SK-N-SH (cell line): ENCODE measurements around the gene PEF1. TPM values are rescaled to one million over a fixed set of nuclear protein-coding genes. Genes with fewer than 3 reads are reported as not detected.
A peak's percentile ranks its signal among the peaks of the same experiment; 100 is the strongest.

Source experiments
- CTCF ChIA-PET: fragments of 300-600, 350-600 bp; formaldehyde crosslinking; extraction: SDS; loops from one replicate; lab custom pipeline; 2021; lab: Yijun Ruan, JAX
- POLR2A ChIA-PET: fragments of 350-600 bp; sonication (Branson Sonifier 250); formaldehyde crosslinking; extraction: SDS; loops from one replicate; lab custom pipeline; 2020; ENCODE audit warnings: antibody characterized with exemption, inconsistent platforms; lab: Yijun Ruan, JAX
- DNase-seq: peaks from one replicate; pipeline ENCODE4 v3.0.0; 2012
- H2AFZ ChIP-seq: fragments of 200-600 bp; sonication (generic); 2 replicates; pipeline ENCODE4 v1.8.1; 2016; ENCODE audit warnings: antibody characterized with exemption, mild to moderate bottlenecking, low read depth
- H3F3A ChIP-seq: fragments of 200-600 bp; sonication (generic); replicated peaks from 2 replicates; pipeline ENCODE3; 2016; ENCODE audit warnings: antibody characterized with exemption, mild to moderate bottlenecking; ENCODE audit not compliant: insufficient read depth
- H3K27ac ChIP-seq, 2 experiments: fragments of 200-500 bp in 1 of 2; fragments of 200-600 bp in 1 of 2; sonication (Bioruptor generic) in 1 of 2; sonication (generic), shearing (Covaris generic) in 1 of 2; 2 replicates each; pipeline versions ENCODE4 v1.5.1 to v1.6.1; 2014 to 2016; ENCODE audit warnings: low read depth in 2 of 2, inconsistent platforms in 1 of 2, low read length in 1 of 2, mild to moderate bottlenecking in 1 of 2, mixed read lengths in 1 of 2
- H3K27me3 ChIP-seq: fragments of 200-600 bp; sonication (generic), shearing (Covaris generic); 2 replicates; pipeline ENCODE4 v1.6.1; 2016; ENCODE audit warnings: mixed run types; ENCODE audit not compliant: insufficient read depth
- H3K36me3 ChIP-seq, 2 experiments: fragments of 200-500 bp in 1 of 2; fragments of 200-600 bp in 1 of 2; sonication (Bioruptor generic) in 1 of 2; sonication (generic) in 1 of 2; replicated peaks in 1 of 2; 2 replicates each; pipeline versions ENCODE3 to v1.5.1; 2014 to 2016; ENCODE audit warnings: low read length in 1 of 2, mild to moderate bottlenecking in 1 of 2; ENCODE audit not compliant: insufficient read depth in 2 of 2, control insufficient read depth in 1 of 2
- H3K4me1 ChIP-seq, 2 experiments: fragments of 200-500 bp in 1 of 2; fragments of 200-600 bp in 1 of 2; sonication (Bioruptor generic) in 1 of 2; sonication (generic), shearing (Covaris generic) in 1 of 2; 2 replicates each; pipeline versions ENCODE4 v1.5.1 to v1.6.1; 2014 to 2016; ENCODE audit warnings: low read depth in 1 of 2, low read length in 1 of 2, mixed run types in 1 of 2; ENCODE audit not compliant: insufficient read depth in 2 of 2, control insufficient read depth in 1 of 2
- H3K4me2 ChIP-seq: fragments of 200-600 bp; sonication (generic), shearing (Covaris generic); 2 replicates; pipeline ENCODE4 v1.6.1; 2017; ENCODE audit warnings: mixed run types
- H3K4me3 ChIP-seq, 2 experiments: fragments of 200-500 bp in 1 of 2; fragments of 200-600 bp in 1 of 2; sonication (Bioruptor generic) in 1 of 2; sonication (generic), shearing (Covaris generic) in 1 of 2; 2 replicates each; pipeline versions ENCODE4 v1.5.1 to v1.8.1; 2014 to 2016; ENCODE audit warnings: low read depth in 2 of 2, inconsistent platforms in 1 of 2, low read length in 1 of 2, mild to moderate bottlenecking in 1 of 2, mixed read lengths in 1 of 2, moderate library complexity in 1 of 2
- H3K79me2 ChIP-seq: fragments of 200-600 bp; sonication (generic); 2 replicates; pipeline ENCODE4 v1.8.1; 2017; ENCODE audit warnings: mild to moderate bottlenecking; ENCODE audit not compliant: insufficient read depth
- H3K9ac ChIP-seq: fragments of 200-600 bp; sonication (generic); 2 replicates; pipeline ENCODE4 v1.6.1; 2017; ENCODE audit warnings: mixed run types
- H3K9me2 ChIP-seq: fragments of 200-600 bp; sonication (generic); 2 replicates; pipeline ENCODE4 v1.6.1; 2017; ENCODE audit warnings: mixed run types
- H3K9me3 ChIP-seq: fragments of 200-600 bp; sonication (generic); 2 replicates; pipeline ENCODE4 v1.6.1; 2017; ENCODE audit warnings: mixed run types, mild to moderate bottlenecking, moderate library complexity
- H4K20me1 ChIP-seq: fragments of 200-600 bp; sonication (generic); 2 replicates; pipeline ENCODE4 v1.6.1; 2017; ENCODE audit warnings: mild to moderate bottlenecking, mixed run types; ENCODE audit not compliant: insufficient read depth
- EP300 ChIP-seq, 2 experiments: IDR thresholded peaks; 2 replicates each; pipeline versions ENCODE4 v1.4.0 to v1.6.1; 2012; ENCODE audit warnings: borderline replicate concordance in 1 of 2, low read depth in 1 of 2, low read length in 1 of 2
- FOXJ3 ChIP-seq: sonication (generic); formaldehyde crosslinking; IDR thresholded peaks from 2 replicates; pipeline ENCODE4 v1.5.1; 2020; ENCODE audit warnings: mild to moderate bottlenecking, missing genetic modification reagents
- FOXM1 ChIP-seq: IDR thresholded peaks from 2 replicates; pipeline ENCODE4 v1.4.0; 2012; ENCODE audit warnings: low read depth, mild to moderate bottlenecking
- GABPA ChIP-seq: IDR thresholded peaks from 2 replicates; pipeline ENCODE4 v1.4.0; 2012; ENCODE audit warnings: low read depth, mild to moderate bottlenecking
- IRF3 ChIP-seq: fragments of 150-350 bp; IDR thresholded peaks from 2 replicates; pipeline ENCODE4 v1.6.1; 2016; ENCODE audit warnings: mild to moderate bottlenecking, low read depth, low read length
- MEF2A ChIP-seq: IDR thresholded peaks from 2 replicates; pipeline ENCODE4 v1.4.0; 2012; ENCODE audit warnings: low read depth, borderline replicate concordance
- MXI1 ChIP-seq: IDR thresholded peaks from 2 replicates; pipeline ENCODE4 v1.6.1; 2012; ENCODE audit warnings: mild to moderate bottlenecking, low read depth, low read length, improper control_type of control experiment
- NFIC ChIP-seq: IDR thresholded peaks from 2 replicates; pipeline ENCODE4 v1.4.0; 2012; ENCODE audit warnings: borderline replicate concordance
- POLR2AphosphoS5 ChIP-seq: IDR thresholded peaks from 2 replicates; pipeline ENCODE4 v1.6.1; 2012; ENCODE audit warnings: low read depth, low read length
- RAD21 ChIP-seq: IDR thresholded peaks from 2 replicates; pipeline ENCODE4 v1.6.1; 2012; ENCODE audit warnings: mild to moderate bottlenecking, low read length
- RCOR1 ChIP-seq: fragments of 150-350 bp; IDR thresholded peaks from 2 replicates; pipeline ENCODE4 v1.6.1; 2017; ENCODE audit warnings: antibody characterized with exemption, low read length
- RXRA ChIP-seq: IDR thresholded peaks from 2 replicates; pipeline ENCODE4 v1.4.0; 2012; ENCODE audit warnings: low read depth, mild to moderate bottlenecking, borderline replicate concordance
- TAF1 ChIP-seq: IDR thresholded peaks from 2 replicates; pipeline ENCODE4 v1.6.1; 2012; ENCODE audit warnings: low read depth, mild to moderate bottlenecking, low read length, moderate library complexity, borderline replicate concordance
- TCF12 ChIP-seq: IDR thresholded peaks from 2 replicates; pipeline ENCODE4 v1.4.0; 2012
- TEAD4 ChIP-seq: IDR thresholded peaks from 2 replicates; pipeline ENCODE4 v1.4.0; 2012; ENCODE audit warnings: mild to moderate bottlenecking, borderline replicate concordance; ENCODE audit not compliant: insufficient read depth
- YY1 ChIP-seq: IDR thresholded peaks from 2 replicates; pipeline ENCODE4 v1.4.0; 2012; ENCODE audit warnings: low read depth, mild to moderate bottlenecking
- WGBS: methylation state at CpG from one replicate; pipeline ENCODE4 v1.1.6; 2017; ENCODE audit warnings: low lambda C conversion rate; 5-methylcytosine and 5-hydroxymethylcytosine counted together
- polyA plus RNA-seq, 3 experiments: library from polyadenylated mRNA; depleted of rRNA; stranded (reverse); fragments of >200 nt; gene quantifications; 2 replicates each; pipeline ENCODE4 v1.2.3, GENCODE V29; 2012
- TF ChIP-seq, protein P1 (sequence below): fragments of 150-350 bp; IDR thresholded peaks from 2 replicates; pipeline ENCODE4 v1.6.1; 2017; ENCODE audit warnings: antibody characterized with exemption, low read length, low read depth, borderline replicate concordance
- TF ChIP-seq, protein P2 (sequence below): IDR thresholded peaks from 2 replicates; pipeline ENCODE4 v1.4.0; 2012; ENCODE audit warnings: low read depth, borderline replicate concordance
- TF ChIP-seq, protein P3 (sequence below): fragments of 200-600 bp; sonication (generic); IDR thresholded peaks from 2 replicates; pipeline ENCODE4 v1.6.1; 2017; ENCODE audit warnings: antibody characterized with exemption, mild to moderate bottlenecking, moderate library complexity

Gene PEF1
- polyA plus RNA-seq, 1 of the 3 experiments (the other 2 are of a cell fraction): 51.9 TPM

DNA sequence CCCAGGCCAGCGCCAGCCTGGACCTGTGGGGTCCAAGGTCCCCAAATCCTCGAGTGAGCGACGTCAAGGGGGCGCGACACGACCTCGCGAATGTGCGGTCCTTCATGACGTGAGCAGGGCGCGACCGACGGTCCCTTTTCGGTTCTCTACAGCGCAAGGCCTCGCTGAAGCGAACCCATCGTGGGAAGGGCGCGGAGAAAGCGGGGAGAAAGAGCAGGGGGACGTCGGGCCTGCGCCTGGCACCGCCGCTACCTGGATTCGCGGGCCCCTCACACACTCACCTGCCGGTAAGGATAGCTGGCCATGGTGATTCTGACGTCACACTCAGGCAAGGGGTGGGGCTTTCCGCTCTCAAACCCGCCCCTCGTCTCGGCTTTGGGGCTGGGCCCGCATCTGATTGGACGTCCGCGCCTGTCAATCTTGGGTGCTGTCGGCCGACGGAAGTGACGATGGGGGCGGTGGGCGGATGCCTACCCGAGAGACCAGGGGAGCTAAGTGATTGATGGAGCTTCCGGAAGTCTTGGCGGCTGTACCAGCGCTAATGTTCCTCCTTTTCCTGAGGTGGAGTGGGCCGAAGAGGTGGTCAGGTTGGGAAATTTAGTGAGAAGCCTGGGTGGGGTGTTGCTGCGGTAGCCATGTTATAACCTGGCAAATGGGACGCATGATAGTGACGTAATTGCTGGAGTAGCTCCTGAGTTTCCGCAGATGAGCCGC, at the start of gene PEF1 (continued):
- TF ChIP-seq, protein P1, sequence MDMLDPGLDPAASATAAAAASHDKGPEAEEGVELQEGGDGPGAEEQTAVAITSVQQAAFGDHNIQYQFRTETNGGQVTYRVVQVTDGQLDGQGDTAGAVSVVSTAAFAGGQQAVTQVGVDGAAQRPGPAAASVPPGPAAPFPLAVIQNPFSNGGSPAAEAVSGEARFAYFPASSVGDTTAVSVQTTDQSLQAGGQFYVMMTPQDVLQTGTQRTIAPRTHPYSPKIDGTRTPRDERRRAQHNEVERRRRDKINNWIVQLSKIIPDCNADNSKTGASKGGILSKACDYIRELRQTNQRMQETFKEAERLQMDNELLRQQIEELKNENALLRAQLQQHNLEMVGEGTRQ: no peak
- TF ChIP-seq RAD21: no peak
- TF ChIP-seq RCOR1: 0 out of 2 replicates have a peak, but pooled peaks have one; percentile 18
- TF ChIP-seq NFIC: no peak
- TF ChIP-seq YY1: peak; percentile 99
- TF ChIP-seq FOXJ3: no peak
- TF ChIP-seq TEAD4: no peak
- no peak for TF ChIP-seq FOXM1
- TF ChIP-seq MXI1: peak; percentile 34; the same call in 1 of the 2 replicates
- TF ChIP-seq, protein P2, sequence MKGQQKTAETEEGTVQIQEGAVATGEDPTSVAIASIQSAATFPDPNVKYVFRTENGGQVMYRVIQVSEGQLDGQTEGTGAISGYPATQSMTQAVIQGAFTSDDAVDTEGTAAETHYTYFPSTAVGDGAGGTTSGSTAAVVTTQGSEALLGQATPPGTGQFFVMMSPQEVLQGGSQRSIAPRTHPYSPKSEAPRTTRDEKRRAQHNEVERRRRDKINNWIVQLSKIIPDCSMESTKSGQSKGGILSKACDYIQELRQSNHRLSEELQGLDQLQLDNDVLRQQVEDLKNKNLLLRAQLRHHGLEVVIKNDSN: no peak
- TF ChIP-seq, protein P3, sequence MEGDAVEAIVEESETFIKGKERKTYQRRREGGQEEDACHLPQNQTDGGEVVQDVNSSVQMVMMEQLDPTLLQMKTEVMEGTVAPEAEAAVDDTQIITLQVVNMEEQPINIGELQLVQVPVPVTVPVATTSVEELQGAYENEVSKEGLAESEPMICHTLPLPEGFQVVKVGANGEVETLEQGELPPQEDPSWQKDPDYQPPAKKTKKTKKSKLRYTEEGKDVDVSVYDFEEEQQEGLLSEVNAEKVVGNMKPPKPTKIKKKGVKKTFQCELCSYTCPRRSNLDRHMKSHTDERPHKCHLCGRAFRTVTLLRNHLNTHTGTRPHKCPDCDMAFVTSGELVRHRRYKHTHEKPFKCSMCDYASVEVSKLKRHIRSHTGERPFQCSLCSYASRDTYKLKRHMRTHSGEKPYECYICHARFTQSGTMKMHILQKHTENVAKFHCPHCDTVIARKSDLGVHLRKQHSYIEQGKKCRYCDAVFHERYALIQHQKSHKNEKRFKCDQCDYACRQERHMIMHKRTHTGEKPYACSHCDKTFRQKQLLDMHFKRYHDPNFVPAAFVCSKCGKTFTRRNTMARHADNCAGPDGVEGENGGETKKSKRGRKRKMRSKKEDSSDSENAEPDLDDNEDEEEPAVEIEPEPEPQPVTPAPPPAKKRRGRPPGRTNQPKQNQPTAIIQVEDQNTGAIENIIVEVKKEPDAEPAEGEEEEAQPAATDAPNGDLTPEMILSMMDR: no peak

DNA sequence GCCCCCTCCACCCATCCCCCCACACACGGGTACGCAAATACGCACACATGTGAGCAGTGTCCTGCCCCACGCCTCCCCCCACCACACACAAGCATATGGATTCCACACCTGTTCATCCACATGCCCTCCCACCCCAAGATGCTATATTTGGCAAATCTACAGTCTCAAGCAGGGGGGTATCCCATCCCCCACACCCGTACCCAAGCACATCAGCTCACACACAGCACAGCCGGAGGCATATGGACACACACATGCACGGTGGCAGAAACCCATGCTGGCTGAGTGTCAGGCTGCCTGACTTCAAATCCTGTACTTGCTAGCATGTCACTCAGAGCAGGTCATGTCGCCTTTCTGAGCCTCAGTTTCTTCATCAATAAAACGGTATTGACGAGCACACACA, 48.6 kb upstream of the PEF1 start:
- Histone ChIP-seq H3K4me2 (no peak overlapping the region), H3K4me1 (peaks cover 18 to 34% of the 10 kb centered on the region in 2 experiments; a peak in 3 of 4 replicates), H4K20me1 (no peaks in the 10 kb centered on the region), H3K36me3 (no peaks in the 10 kb centered on the region), H3K9me2 (no peaks in the 10 kb centered on the region), H3K9ac (no peak overlapping the region), H3F3A (peaks cover 3% of the 10 kb centered on the region), H3K27ac (no peak overlapping the region), H3K27me3 (no peaks in the 10 kb centered on the region), H3K79me2 (no peaks in the 10 kb centered on the region), H3K4me3 (no peak overlapping the region), H2AFZ (no peak overlapping the region), H3K9me3 (no peaks in the 10 kb centered on the region)
- TF ChIP-seq GABPA: no peak
- TF ChIP-seq EP300 (IDR thresholded peaks at IDR 0.05; ENCODE audit: borderline replicate concordance in 1 of 2, low read depth in 1 of 2, low read length in 1 of 2): no peak
- TF ChIP-seq, protein P3: no peak
- TF ChIP-seq RXRA: no peak
- no peak for TF ChIP-seq TEAD4
- TF ChIP-seq IRF3: no peak
- no peak for TF ChIP-seq TCF12
- no peak for TF ChIP-seq POLR2AphosphoS5
- no peak for TF ChIP-seq MEF2A
- TF ChIP-seq NFIC: no peak
- no peak for TF ChIP-seq TAF1
- DNase-seq: no peak
- ChIA-PET POLR2A (no interaction called here), CTCF (interaction anchor here (1.0 to 3.8 kb wide), 5 partner anchors 22 to 95 kb away, joined by 3 to 23 read pairs (median 5); no protein-coding TSS in a partner anchor)
- WGBS: 87% methylated on average over 10 of the region's 10 CpGs
